ENCODE data around the gene CLINT1. TPM values are rescaled to one million over a fixed set of nuclear protein-coding genes. Genes with fewer than 3 reads are reported as not detected.

The CLINT1 gene
- total and polyA plus RNA-seq, 9 of the 15 experiments (the other 6 are each of a cell fraction or from before 2014, with no cell fraction given) = 23.6 to 125 (median 71.4) TPM

DNA sequence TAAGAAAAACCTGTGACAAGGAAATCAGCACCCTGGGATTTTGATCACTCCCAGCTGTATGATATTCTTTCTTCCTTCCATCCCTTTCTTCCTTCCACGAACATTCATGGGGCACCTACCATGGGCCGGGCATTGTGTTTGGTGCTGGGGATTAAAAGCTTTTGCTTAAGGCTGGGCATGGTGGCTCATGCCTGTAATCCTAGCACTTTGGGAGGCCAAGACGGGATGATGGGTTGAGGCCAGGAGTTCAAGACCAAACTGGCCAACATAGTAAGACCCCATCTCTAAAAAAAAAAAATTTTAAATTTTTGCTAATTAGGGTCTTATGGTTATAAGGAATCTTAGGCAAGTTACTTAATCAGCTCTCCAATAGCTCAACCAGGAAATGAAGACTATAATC lies 48.5 kb upstream of the CLINT1 start:
- intact Hi-C loops (cut with micrococcal nuclease) = no loop called here
- 11% methylated on average over 3 of the region's 3 CpGs for WGBS (ENCODE audit: insufficient coverage, low coverage, missing lambda C conversion rate)
- in situ Hi-C loops (cut with MboI) = no loop called here
- peak; percentile 74 for TF ChIP-seq ZNF121 (CRISPR knock-in tag; conservative IDR thresholded peaks at IDR 0.05)
- TF ChIP-seq RBM25 (IDR thresholded peaks at IDR 0.05; ENCODE audit: low read depth, low read length, severe bottlenecking) = peak; percentile 45
- TF ChIP-seq ZSCAN29 (IDR thresholded peaks at IDR 0.05) = no peak
- no peak for FAIRE-seq
- no peaks in the 10 kb centered on the region for H3K79me2 ChIP-seq (ENCODE audit: control insufficient read depth, insufficient read depth, low read length)
- DNase-seq (ENCODE audit: extremely low read depth in 1 of 4, low spot score in 3 of 4) = no peak
- H3K36me3 ChIP-seq (ENCODE audit: control insufficient read depth, insufficient read depth, low read length) = no peaks in the 10 kb centered on the region
- H3K27ac ChIP-seq (ENCODE audit: extremely low read depth, low read depth, low read length) = no peak overlapping the region
- no peak overlapping the region for H3K9ac ChIP-seq (ENCODE audit: insufficient read depth in 1 of 2, low read depth in 2 of 2, low read length in 2 of 2)
- no peaks in the 10 kb centered on the region for H3K9me3 ChIP-seq (replicated peaks; ENCODE audit: control insufficient read depth, insufficient read depth, low read depth, low read length)
- POLR2A ChIA-PET = no interaction called here
- no peak overlapping the region for H2AFZ ChIP-seq (ENCODE audit: low read depth, low read length)
- no peak overlapping the region for H3K4me2 ChIP-seq (ENCODE audit: insufficient read depth, low read length)
- no peaks in the 10 kb centered on the region for H3K9me1 ChIP-seq (ENCODE audit: control insufficient read depth, insufficient read depth, low read length)
- peaks cover 0 to 9% of the 10 kb centered on the region in 2 experiments; a peak in 2 of 5 replicates for H3K4me1 ChIP-seq (replicated peaks in 1 of 2; ENCODE audit: control insufficient read depth in 2 of 2, insufficient read depth in 2 of 2, low read length in 2 of 2)
- ATAC-seq = no peak
- H4K20me1 ChIP-seq (replicated peaks; ENCODE audit: control insufficient read depth, insufficient read depth, low read length) = no peaks in the 10 kb centered on the region
- CTCF ChIA-PET (ENCODE audit: low intra/inter-chr PET ratio) = no interaction called here
- H3K27me3 ChIP-seq (ENCODE audit: control insufficient read depth in 2 of 2, insufficient read depth in 2 of 2, low read length in 2 of 2) = no peaks in the 10 kb centered on the region; a peak in 1 of 5 replicates
- BruUV-seq (replicated peaks) = no TSS peak
- no peak overlapping the region for H3K4me3 ChIP-seq

DNA sequence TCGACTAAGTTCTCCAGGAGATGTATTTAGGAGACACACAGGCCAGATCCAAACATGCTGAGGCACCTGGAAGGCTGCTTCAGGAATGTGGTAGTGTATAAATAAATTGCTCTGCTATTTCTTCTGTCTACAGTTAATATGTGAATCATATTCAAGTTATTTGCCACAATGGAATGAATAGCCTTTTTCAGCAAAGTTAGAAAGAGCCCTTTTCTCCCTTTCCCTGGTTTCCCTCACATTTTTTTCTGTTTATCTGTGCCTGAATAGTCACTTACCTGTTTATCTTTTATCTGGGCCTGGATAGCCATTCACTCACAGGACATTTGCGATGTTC lies 44.1 kb upstream of the CLINT1 start:
- 0% methylated on average over 2 of the region's 2 CpGs for WGBS (ENCODE audit: insufficient coverage, low coverage, missing lambda C conversion rate)
- no peaks in the 10 kb centered on the region for H3K9me3 ChIP-seq (replicated peaks; ENCODE audit: control insufficient read depth, insufficient read depth, low read depth, low read length)
- no peak overlapping the region for H2AFZ ChIP-seq (ENCODE audit: low read depth, low read length)
- H3K4me1 ChIP-seq (replicated peaks in 1 of 2; ENCODE audit: control insufficient read depth in 2 of 2, insufficient read depth in 2 of 2, low read length in 2 of 2) = no peaks in the 10 kb centered on the region
- ChIA-PET POLR2A (interaction anchor here (1.1 kb wide), 1 partner anchor 13 kb away, joined by 3 read pairs; no protein-coding TSS in a partner anchor), CTCF (ENCODE audit: low intra/inter-chr PET ratio) (no interaction called here)
- BruUV-seq (replicated peaks) = no TSS peak
- no peaks in the 10 kb centered on the region for H3K79me2 ChIP-seq (ENCODE audit: control insufficient read depth, insufficient read depth, low read length)
- no peak for FAIRE-seq
- no peak overlapping the region for H3K9ac ChIP-seq (ENCODE audit: insufficient read depth in 1 of 2, low read depth in 2 of 2, low read length in 2 of 2)
- ATAC-seq = no peak
- H3K9me1 ChIP-seq (ENCODE audit: control insufficient read depth, insufficient read depth, low read length) = no peaks in the 10 kb centered on the region
- no peaks in the 10 kb centered on the region for H3K36me3 ChIP-seq (ENCODE audit: control insufficient read depth, insufficient read depth, low read length)
- no peak overlapping the region for H3K4me3 ChIP-seq
- intact Hi-C loops (cut with micrococcal nuclease) = no loop called here
- in situ Hi-C loops (cut with MboI) = no loop called here
- no peak overlapping the region for H3K27ac ChIP-seq (ENCODE audit: extremely low read depth, low read depth, low read length)
- no peak overlapping the region for H3K4me2 ChIP-seq (ENCODE audit: insufficient read depth, low read length)
- H4K20me1 ChIP-seq (replicated peaks; ENCODE audit: control insufficient read depth, insufficient read depth, low read length) = no peaks in the 10 kb centered on the region
- H3K27me3 ChIP-seq (ENCODE audit: control insufficient read depth in 2 of 2, insufficient read depth in 2 of 2, low read length in 2 of 2) = peaks cover 4% of the 10 kb centered on the region in 2 experiments; a peak in 3 of 5 replicates
- no peak for DNase-seq (ENCODE audit: extremely low read depth in 1 of 4, low spot score in 3 of 4)
- TF ChIP-seq CBX1 (IDR thresholded peaks at IDR 0.05; ENCODE audit: low read depth) (no peak), FOXJ3 (CRISPR knock-in tag; IDR thresholded peaks at IDR 0.05) (no peak), ZNF12 (CRISPR knock-in tag; IDR thresholded peaks at IDR 0.05) (no peak), C11orf30 (IDR thresholded peaks at IDR 0.05; ENCODE audit: low read depth) (no peak), HNRNPH1 (optimal IDR thresholded peaks at IDR 0.05; ENCODE audit: low read depth, low read length) (no peak), ZNF175 (CRISPR knock-in tag; IDR thresholded peaks at IDR 0.05; ENCODE audit: low read depth) (no peak), ZNF224 (CRISPR knock-in tag; IDR thresholded peaks at IDR 0.05) (no peak), PHB2 (IDR thresholded peaks at IDR 0.05; ENCODE audit: low read depth) (no peak), RAD51 (IDR thresholded peaks at IDR 0.05; ENCODE audit: borderline replicate concordance, low read depth) (no peak), IFI16 (CRISPR knock-in tag; IDR thresholded peaks at IDR 0.05) (no peak), POLR2H (tag; IDR thresholded peaks at IDR 0.05; ENCODE audit: low read depth) (no peak), ZFX (CRISPR knock-in tag; IDR thresholded peaks at IDR 0.05) (no peak), PCBP2 (IDR thresholded peaks at IDR 0.05; ENCODE audit: low read depth, low read length, poor library complexity, severe bottlenecking) (no peak)
- TF ChIP-seq, protein P1, sequence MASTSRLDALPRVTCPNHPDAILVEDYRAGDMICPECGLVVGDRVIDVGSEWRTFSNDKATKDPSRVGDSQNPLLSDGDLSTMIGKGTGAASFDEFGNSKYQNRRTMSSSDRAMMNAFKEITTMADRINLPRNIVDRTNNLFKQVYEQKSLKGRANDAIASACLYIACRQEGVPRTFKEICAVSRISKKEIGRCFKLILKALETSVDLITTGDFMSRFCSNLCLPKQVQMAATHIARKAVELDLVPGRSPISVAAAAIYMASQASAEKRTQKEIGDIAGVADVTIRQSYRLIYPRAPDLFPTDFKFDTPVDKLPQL (IDR thresholded peaks at IDR 0.05; ENCODE audit: extremely low read depth, insufficient read length) = no peak
- TF ChIP-seq, protein P2, sequence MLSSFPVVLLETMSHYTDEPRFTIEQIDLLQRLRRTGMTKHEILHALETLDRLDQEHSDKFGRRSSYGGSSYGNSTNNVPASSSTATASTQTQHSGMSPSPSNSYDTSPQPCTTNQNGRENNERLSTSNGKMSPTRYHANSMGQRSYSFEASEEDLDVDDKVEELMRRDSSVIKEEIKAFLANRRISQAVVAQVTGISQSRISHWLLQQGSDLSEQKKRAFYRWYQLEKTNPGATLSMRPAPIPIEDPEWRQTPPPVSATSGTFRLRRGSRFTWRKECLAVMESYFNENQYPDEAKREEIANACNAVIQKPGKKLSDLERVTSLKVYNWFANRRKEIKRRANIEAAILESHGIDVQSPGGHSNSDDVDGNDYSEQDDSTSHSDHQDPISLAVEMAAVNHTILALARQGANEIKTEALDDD (IDR thresholded peaks at IDR 0.05) = no peak

Measured in K562 (cell line).